Upper lobe of left lung (tissue), 6 donors: Measurements from ENCODE around the gene RPGRIP1L. TPM values are rescaled to one million over a fixed set of nuclear protein-coding genes. Genes with fewer than 3 reads are reported as not detected.

ENCODE experiments used
- ATAC-seq, 2 donors: fragments of 200-7000 bp; cut with Tn5 transposase; one replicate each; pipeline ENCODE4 v1.9.1; 2022; ENCODE audit warnings: mild to moderate bottlenecking in 2 of 2, moderate library complexity in 2 of 2; ENCODE audit not compliant: low FRiP score in 2 of 2
- DNase-seq, 2 donors: peaks; one replicate each; pipeline ENCODE4 v3.0.0-alpha.2; 2019 to 2020
- H3K27ac ChIP-seq, 4 donors: fragments of 200-600 bp; sonication (generic); one replicate each; pipeline ENCODE4 v1.5.1; 2016 to 2019
- H3K27me3 ChIP-seq, 4 donors: fragments of 200-600 bp; sonication (generic); one replicate each; pipeline ENCODE4 v1.5.1; 2017 to 2019
- H3K36me3 ChIP-seq, 4 donors: fragments of 200-600 bp; sonication (generic); one replicate each; pipeline ENCODE4 v1.5.1; 2016 to 2019
- H3K4me1 ChIP-seq, 4 donors: fragments of 200-600 bp; sonication (generic); one replicate each; pipeline ENCODE4 v1.5.1; 2018 to 2019
- H3K4me3 ChIP-seq, 4 donors: fragments of 200-600 bp; sonication (generic); one replicate each; pipeline ENCODE4 v1.5.1; 2017 to 2019; ENCODE audit warnings: mild to moderate bottlenecking in 2 of 4, moderate library complexity in 1 of 4
- H3K9me3 ChIP-seq, 4 donors: fragments of 200-600 bp; sonication (generic); one replicate each; pipeline ENCODE4 v1.5.1; 2018 to 2019
- CTCF ChIP-seq, 6 experiments: fragments of 450-650 bp in 4 of 6; fragments of 200-600 bp in 2 of 6; sonication (generic) in 2 of 6; IDR thresholded peaks; one replicate each; pipeline ENCODE4 v1.5.1; 2016 to 2019; ENCODE audit warnings: antibody characterized with exemption in 6 of 6
- EP300 ChIP-seq, 4 donors: sonication (generic); formaldehyde crosslinking; IDR thresholded peaks; one replicate each; pipeline ENCODE4 v1.5.1; 2017; ENCODE audit warnings: antibody characterized with exemption in 4 of 4, control low read depth in 2 of 4
- POLR2A ChIP-seq, 4 donors: fragments of 450-650 bp; IDR thresholded peaks; one replicate each; pipeline ENCODE4 v1.5.1; 2016 to 2017; ENCODE audit warnings: antibody characterized with exemption in 4 of 4, mild to moderate bottlenecking in 2 of 4
- POLR2AphosphoS5 ChIP-seq, 2 donors: sonication (generic); formaldehyde crosslinking; IDR thresholded peaks; one replicate each; pipeline ENCODE4 v1.5.1; 2017; ENCODE audit warnings: antibody characterized with exemption in 2 of 2
- WGBS, 2 donors: methylation state at CpG; one replicate each; pipeline ENCODE4 v1.1.5; 2017 to 2018; 5-methylcytosine and 5-hydroxymethylcytosine counted together
- total RNA-seq, 6 donors: library from RNA; depleted of rRNA in 4 of 6; stranded (reverse); fragments of >200 nt in 4 of 6; gene quantifications; one replicate each; pipeline versions ENCODE4 v1.1.0 to v1.2.1, GENCODE V29; 2016 to 2021
- donor health status: DM: no; HTN: no; CAD: no; lungs with moderate emphysema.
- donor health status: DM: no; HTN: yes; CAD: no; lungs with severe emphysema.

RPGRIP1L gene
- total RNA-seq, 6 donors from 2014 or later: 2.8 to 15.9 (median 4.0) TPM

- no peak for ATAC-seq
- H3K9me3 ChIP-seq: no peaks in the 10 kb centered on the region
- peaks cover 13 to 30% (median 18%) of the 10 kb centered on the region in 4 donors for H3K4me1 ChIP-seq
- no peak overlapping the region for H3K4me3 ChIP-seq
- H3K36me3 ChIP-seq: no peaks in the 10 kb centered on the region
- H3K27ac ChIP-seq: no peak overlapping the region
- TF ChIP-seq EP300 (IDR thresholded peaks at IDR 0.05) (no peak), CTCF (IDR thresholded peaks at IDR 0.05) (no peak), POLR2AphosphoS5 (IDR thresholded peaks at IDR 0.05) (no peak), POLR2A (IDR thresholded peaks at IDR 0.05) (no peak)
- H3K27me3 ChIP-seq: no peaks in the 10 kb centered on the region
- WGBS, 2 donors: 50 to 54% methylated on average over 3 of the region's 3 CpGs
- no peak for DNase-seq
Observed at GRCh38 chr16:53745086-53745485, 41.4 kb upstream of the RPGRIP1L start.

- Histone ChIP-seq H3K9me3 (no peaks in the 10 kb centered on the region), H3K4me1 (peaks cover 13 to 30% (median 19%) of the 10 kb centered on the region in 4 donors), H3K36me3 (no peaks in the 10 kb centered on the region), H3K27ac (no peak overlapping the region), H3K4me3 (no peak overlapping the region), H3K27me3 (no peaks in the 10 kb centered on the region)
- TF ChIP-seq EP300 (IDR thresholded peaks at IDR 0.05): no peak
- no peak for TF ChIP-seq POLR2AphosphoS5 (IDR thresholded peaks at IDR 0.05)
- TF ChIP-seq POLR2A (IDR thresholded peaks at IDR 0.05): no peak
- no peak for TF ChIP-seq CTCF (IDR thresholded peaks at IDR 0.05)
- no peak for ATAC-seq
- no peak for DNase-seq
- 22 to 44% methylated on average over 3 of the region's 3 CpGs for WGBS, 2 donors
Observed at GRCh38 chr16:53744449-53744848, 40.8 kb upstream of the RPGRIP1L start.

DNA sequence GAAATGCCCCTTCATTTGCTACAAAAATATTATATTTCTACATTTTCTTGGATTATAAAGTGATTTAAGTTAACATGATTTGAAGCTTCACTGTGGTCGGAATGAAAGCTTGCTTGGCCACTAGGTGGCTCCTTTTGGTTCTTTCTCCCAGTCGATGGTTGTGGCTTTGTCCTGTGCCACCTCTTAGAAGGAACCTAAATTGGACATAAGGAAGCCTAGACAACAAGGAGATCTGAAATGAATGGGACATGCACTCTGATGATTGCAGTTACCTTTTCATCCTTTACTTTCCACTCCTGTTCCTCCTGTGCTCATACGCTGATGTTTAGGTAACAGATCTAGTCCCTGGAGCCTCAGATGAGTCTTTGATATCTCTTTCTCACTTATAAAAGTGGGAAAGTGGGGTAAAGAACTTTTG is 39.5 kb upstream of the RPGRIP1L start:
- Histone ChIP-seq H3K4me3 (no peak overlapping the region), H3K27ac (no peak overlapping the region), H3K9me3 (no peaks in the 10 kb centered on the region), H3K36me3 (no peaks in the 10 kb centered on the region), H3K27me3 (no peaks in the 10 kb centered on the region), H3K4me1 (peaks cover 13 to 30% (median 19%) of the 10 kb centered on the region in 4 donors)
- no peak for DNase-seq
- ATAC-seq: no peak
- TF ChIP-seq POLR2A (IDR thresholded peaks at IDR 0.05): no peak
- no peak for TF ChIP-seq EP300 (IDR thresholded peaks at IDR 0.05)
- TF ChIP-seq CTCF (IDR thresholded peaks at IDR 0.05): peak in 5 of 6 experiments; percentile 22 to 45 (median 31)
- 68 to 74% methylated on average over 3 of the region's 3 CpGs for WGBS, 2 donors

DNA sequence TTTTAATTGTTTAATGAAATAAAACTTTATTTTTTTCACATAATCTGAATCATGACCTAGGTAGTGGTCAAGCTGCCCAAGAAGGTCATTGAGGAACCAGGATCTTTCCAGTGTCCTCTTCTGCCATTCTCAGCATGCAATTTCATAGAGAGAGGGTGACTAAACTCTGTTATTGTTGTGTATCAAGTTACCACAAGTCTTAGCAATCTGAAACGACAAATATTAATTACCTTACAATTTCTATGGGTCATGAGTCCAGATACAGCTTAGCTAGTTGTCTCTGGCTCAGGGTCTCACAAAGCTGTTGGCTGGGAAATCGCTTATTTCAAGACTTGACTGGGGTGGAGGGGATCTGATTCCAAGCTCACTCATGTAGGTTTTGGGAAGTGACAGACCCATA is 37.9 kb upstream of the RPGRIP1L start:
- no peaks in the 10 kb centered on the region for H3K9me3 ChIP-seq
- no peak for ATAC-seq
- H3K4me3 ChIP-seq: no peak overlapping the region
- H3K4me1 ChIP-seq: peaks cover 13 to 30% (median 19%) of the 10 kb centered on the region in 4 donors
- TF ChIP-seq CTCF (IDR thresholded peaks at IDR 0.05): no peak
- no peak for TF ChIP-seq EP300 (IDR thresholded peaks at IDR 0.05)
- no peak for TF ChIP-seq POLR2A (IDR thresholded peaks at IDR 0.05)
- TF ChIP-seq POLR2AphosphoS5 (IDR thresholded peaks at IDR 0.05): no peak
- DNase-seq: no peak
- H3K36me3 ChIP-seq: no peaks in the 10 kb centered on the region
- WGBS, 2 donors: 93 to 98% methylated on average over 2 of the region's 2 CpGs
- H3K27me3 ChIP-seq: no peaks in the 10 kb centered on the region
- no peak overlapping the region for H3K27ac ChIP-seq

DNA sequence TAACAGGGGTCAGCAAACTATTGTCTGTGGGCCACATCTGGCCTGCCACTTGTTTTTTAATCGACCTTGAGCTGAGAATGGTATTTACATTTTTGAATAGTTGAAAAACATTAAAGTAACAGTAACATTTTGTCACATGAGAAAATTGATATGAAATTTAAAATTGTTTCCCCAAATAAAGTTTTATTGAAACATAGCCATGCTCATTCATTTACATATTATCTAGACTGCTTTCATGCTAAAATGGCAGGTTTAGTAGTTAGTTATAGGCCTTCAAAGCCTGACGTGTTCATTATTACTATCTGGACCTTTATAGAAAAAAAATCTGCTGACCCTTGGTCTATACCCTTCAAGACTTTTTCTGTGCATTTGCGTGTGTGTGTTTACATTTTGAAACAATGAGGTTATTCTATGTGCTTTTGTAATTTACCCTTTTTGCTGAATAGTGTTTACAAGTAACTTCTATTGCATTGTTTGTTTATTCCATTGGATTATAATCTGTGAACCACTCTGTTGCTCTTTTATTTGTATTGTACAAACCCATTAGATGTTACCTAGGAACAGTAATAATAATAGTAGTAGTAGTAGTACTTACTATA is 37.4 kb upstream of the RPGRIP1L start:
- 68 to 73% methylated on average over 3 of the region's 3 CpGs for WGBS, 2 donors
- Histone ChIP-seq H3K4me1 (peaks cover 13 to 27% (median 18%) of the 10 kb centered on the region in 4 donors), H3K36me3 (no peaks in the 10 kb centered on the region), H3K27me3 (no peaks in the 10 kb centered on the region), H3K4me3 (no peak overlapping the region), H3K27ac (no peak overlapping the region), H3K9me3 (no peaks in the 10 kb centered on the region)
- DNase-seq: no peak
- TF ChIP-seq CTCF (IDR thresholded peaks at IDR 0.05) (no peak), POLR2A (IDR thresholded peaks at IDR 0.05) (no peak), POLR2AphosphoS5 (IDR thresholded peaks at IDR 0.05) (no peak), EP300 (IDR thresholded peaks at IDR 0.05) (no peak)
- ATAC-seq: no peak
